ENCODE measurements around the gene TMEM214. TPM values are rescaled to one million over a fixed set of nuclear protein-coding genes. Genes with fewer than 3 reads are reported as not detected.

The TMEM214 gene
- total RNA-seq: 53.2 and 73.8 TPM in 2 replicates

GRCh38 chr2:27032495-27033252 lies at the start of gene TMEM214:
TMEM214 (plus strand) TSS chr2:27032965; CDS start chr2:27033016, 51 bp downstream.

GRCh38 chr2:27050996-27051901 lies 18.5 kb downstream of the TMEM214 start, which contains the start of gene AGBL5:
AGBL5 (plus strand) TSS chr2:27051668; CDS start chr2:27052959, 1,291 bp downstream.

GRCh38 chr2:27071277-27071989 lies 38.7 kb downstream of the TMEM214 start, which contains the start of gene OST4:
OST4 (minus strand) TSS chr2:27071654.

GRCh38 chr2:27078267-27079194 lies 45.8 kb downstream of the TMEM214 start, which contains the start of gene EMILIN1:
EMILIN1 (plus strand) TSS chr2:27078615; CDS start chr2:27079066, 451 bp downstream.

GRCh38 chr2:27086724-27087593 lies 54.2 kb downstream of the TMEM214 start, which contains the start of gene KHK:
KHK (plus strand) TSS chr2:27086772; CDS start chr2:27087260, 488 bp downstream.

Other genes starting within 250 kb of the TMEM214 start
- 5.2 and 6.7 TPM in 2 replicates for gene CENPA, start 246.9 kb upstream of the TMEM214 start, total RNA-seq
- not detected in 2 replicates for gene DPYSL5, start 184.8 kb upstream of the TMEM214 start, total RNA-seq
- 1.5 and 2.9 TPM in 2 replicates for gene MAPRE3, start 62.3 kb upstream of the TMEM214 start, total RNA-seq
- 30.4 and 32.0 TPM in 2 replicates for gene AGBL5, start 18.7 kb downstream of the TMEM214 start, total RNA-seq
- 212 and 355 TPM in 2 replicates for gene OST4, start 38.7 kb downstream of the TMEM214 start, total RNA-seq
- 1.4 and 2.9 TPM in 2 replicates for gene EMILIN1, start 45.6 kb downstream of the TMEM214 start, total RNA-seq
- gene KHK, start 53.8 kb downstream of the TMEM214 start, total RNA-seq: 0.98 and 2.6 TPM in 2 replicates
- 3.2 and 8.5 TPM in 2 replicates for gene CGREF1, start 86.2 kb downstream of the TMEM214 start, total RNA-seq
- gene ABHD1, start 90.8 kb downstream of the TMEM214 start, total RNA-seq: under 0.01 TPM in 1 of 2 replicates, not detected in the other
- 39.0 and 43.1 TPM in 2 replicates for gene PREB, start 101.7 kb downstream of the TMEM214 start, total RNA-seq
- not detected in 2 replicates for gene PRR30, start 106.4 kb downstream of the TMEM214 start, total RNA-seq
- not detected in 2 replicates for gene TCF23, start 116.0 kb downstream of the TMEM214 start, total RNA-seq
- 120 and 128 TPM in 2 replicates for gene ATRAID, start 179.1 kb downstream of the TMEM214 start, total RNA-seq
- 29.7 and 41.7 TPM in 2 replicates for gene SLC5A6, start 179.3 kb downstream of the TMEM214 start, total RNA-seq
- gene CAD, start 184.4 kb downstream of the TMEM214 start, total RNA-seq: 41.7 and 41.8 TPM in 2 replicates
- 3.2 and 11.8 TPM in 2 replicates for gene SLC30A3, start 230.1 kb downstream of the TMEM214 start, total RNA-seq
- 0.19 and 0.98 TPM in 2 replicates for gene DNAJC5G, start 242.5 kb downstream of the TMEM214 start, total RNA-seq
- 0.10 and 0.33 TPM in 2 replicates for gene TRIM54, start 249.5 kb downstream of the TMEM214 start, total RNA-seq

Data from vein endothelial cell (primary cell).